Calu3 (cell line): ENCODE results near the gene COL4A6. TPM values are rescaled to one million over a fixed set of nuclear protein-coding genes. Genes with fewer than 3 reads are reported as not detected.
A peak's percentile ranks its signal among the peaks of the same experiment; 100 is the strongest.
"Not testable (repeated sequence)": the region's sequence is repeated elsewhere in the genome, so short reads cannot be mapped to it uniquely, and the experiment has no call there.

Experiments
- Bru-seq: library from RNA; stranded (reverse); fragments of 400-500 nt; gene quantifications from one replicate; lab custom pipeline; 2021; lab: Mats Ljungman, UMichigan
- BruChase-seq, 2 experiments: library from RNA; stranded (reverse); fragments of 400-500 nt; gene quantifications; one replicate each; lab custom pipeline; 2021; lab: Mats Ljungman, UMichigan
- BruUV-seq: library from RNA; stranded (reverse); fragments of 400-500 nt; replicated peaks from 2 replicates; lab custom pipeline; 2021; lab: Mats Ljungman, UMichigan
- CTCF ChIA-PET: fragments of 300-600 bp; sonication (Branson Sonifier 250); formaldehyde crosslinking; loops from one replicate; lab custom pipeline; 2022; ENCODE audit warnings: antibody characterized with exemption; lab: Charles Lee
- DNase-seq: peaks from one replicate; pipeline ENCODE4 v3.0.0; 2022
- H3K27ac Mint-ChIP-seq: one replicate; pipeline ENCODE4 v1.8.0; 2022; ENCODE audit warnings: mixed read lengths; ENCODE audit not compliant: unreplicated experiment
- H3K27me3 Mint-ChIP-seq: one replicate; pipeline ENCODE4 v1.8.0; 2022; ENCODE audit warnings: mixed read lengths; ENCODE audit not compliant: unreplicated experiment
- H3K36me3 Mint-ChIP-seq: one replicate; pipeline ENCODE4 v1.8.0; 2022; ENCODE audit warnings: mild to moderate bottlenecking, moderate library complexity, mixed read lengths; ENCODE audit not compliant: insufficient read depth, unreplicated experiment
- H3K4me1 Mint-ChIP-seq: one replicate; pipeline ENCODE4 v1.8.0; 2022; ENCODE audit warnings: mild to moderate bottlenecking, low read depth, mixed read lengths; ENCODE audit not compliant: unreplicated experiment
- H3K4me3 Mint-ChIP-seq: one replicate; pipeline ENCODE4 v1.8.0; 2022; ENCODE audit warnings: mild to moderate bottlenecking, low read depth, moderate library complexity, mixed read lengths; ENCODE audit not compliant: unreplicated experiment
- H3K9me3 Mint-ChIP-seq: one replicate; pipeline ENCODE4 v1.8.0; 2022; ENCODE audit warnings: low read depth, mixed read lengths; ENCODE audit not compliant: unreplicated experiment
- CTCF ChIP-seq: fragments of 200-600 bp; IDR thresholded peaks from one replicate; pipeline ENCODE4 v1.8.0; 2022; ENCODE audit warnings: antibody characterized with exemption; ENCODE audit not compliant: unreplicated experiment
- intact Hi-C: fragments of 100-400 bp; cut with micrococcal nuclease; formaldehyde crosslinking; loops from one replicate; pipeline ENCODE4 v1.10.0; 2022; ENCODE audit not compliant: unreplicated experiment
- long read RNA-seq: library from polyadenylated mRNA; stranded (forward); transcript quantifications from one replicate; pipeline ENCODE4 v2.0.0, GENCODE V29; 2022
- total RNA-seq: library from RNA; stranded (reverse); gene quantifications from 2 replicates; pipeline ENCODE4 v1.2.3, GENCODE V29; 2022

Gene COL4A6
- total RNA-seq = 0.15 and 0.31 TPM in 2 replicates
- percentile 12 among the genes with signal in this experiment for Bru-seq, nascent RNA
- percentile 8 among the genes with signal in this experiment for BruChase-seq, experiment 1, labeled RNA remaining after a 6-hour chase
- percentile 8 among the genes with signal in this experiment for BruChase-seq, experiment 2, labeled RNA remaining after a 2-hour chase
- long read RNA-seq = 0 reads

- Mint-ChIP-seq H3K4me3 (peak within 1 kb of the TSS; percentile 88), H3K27me3 (no peaks in the 10 kb centered on the region), H3K9me3 (no peaks in the 10 kb centered on the region), H3K27ac (peak within 1 kb of the TSS; percentile 86), H3K36me3 (peaks cover 18% of the 10 kb centered on the region), H3K4me1 (peaks cover 8% of the 10 kb centered on the region)
- BruUV-seq = no TSS peak
- CTCF ChIA-PET = no interaction called here
- intact Hi-C loops = no loop called here
- no peak for DNase-seq
- TF ChIP-seq CTCF = no peak
Measured at GRCh38 chrX:108438110-108438623, at the start of gene COL4A6. Gene COL4A6 (minus strand): TSS chrX:108438422. CDS start chrX:108438196, 226 bp downstream.

- TF ChIP-seq CTCF = no peak
- no peaks in the 10 kb centered on the region for H3K27me3 Mint-ChIP-seq
- BruUV-seq = no TSS peak
- no peaks in the 10 kb centered on the region for H3K36me3 Mint-ChIP-seq
- CTCF ChIA-PET = no interaction called here
- no peaks in the 10 kb centered on the region for H3K4me1 Mint-ChIP-seq
- no peaks in the 10 kb centered on the region for H3K9me3 Mint-ChIP-seq
- no peak for DNase-seq
- H3K27ac Mint-ChIP-seq = no peak overlapping the region
- intact Hi-C loops = no loop called here
- H3K4me3 Mint-ChIP-seq = no peak overlapping the region
Measured at GRCh38 chrX:108485960-108486359, 47.7 kb upstream of the COL4A6 start.

- no peaks in the 10 kb centered on the region for H3K27me3 Mint-ChIP-seq
- no peaks in the 10 kb centered on the region for H3K9me3 Mint-ChIP-seq
- no peaks in the 10 kb centered on the region for H3K4me1 Mint-ChIP-seq
- no peak for DNase-seq
- no peaks in the 10 kb centered on the region for H3K36me3 Mint-ChIP-seq
- H3K27ac Mint-ChIP-seq = no peak overlapping the region
- CTCF ChIA-PET = no interaction called here
- no peak for TF ChIP-seq CTCF
- H3K4me3 Mint-ChIP-seq = no peak overlapping the region
- intact Hi-C loops = no loop called here
- no TSS peak for BruUV-seq
Measured at GRCh38 chrX:108484251-108484650, 46.0 kb upstream of the COL4A6 start.

- H3K4me3 Mint-ChIP-seq, DNase-seq, CTCF ChIA-PET, BruUV-seq, H3K9me3 Mint-ChIP-seq, H3K27me3 Mint-ChIP-seq, H3K36me3 Mint-ChIP-seq, intact Hi-C loops, H3K4me1 Mint-ChIP-seq, H3K27ac Mint-ChIP-seq: not testable (repeated sequence)
Measured at GRCh38 chrX:108481528-108481927, 43.3 kb upstream of the COL4A6 start.

GRCh38 chrX:108473979-108474378 lies 35.8 kb upstream of the COL4A6 start:
- no peak overlapping the region for H3K4me3 Mint-ChIP-seq
- H3K9me3 Mint-ChIP-seq = peaks cover 10% of the 10 kb centered on the region
- no peaks in the 10 kb centered on the region for H3K36me3 Mint-ChIP-seq
- BruUV-seq = no TSS peak
- no peak overlapping the region for H3K27ac Mint-ChIP-seq
- no peak for TF ChIP-seq CTCF
- DNase-seq = no peak
- intact Hi-C loops = no loop called here
- CTCF ChIA-PET = no interaction called here
- no peaks in the 10 kb centered on the region for H3K27me3 Mint-ChIP-seq
- H3K4me1 Mint-ChIP-seq = no peaks in the 10 kb centered on the region
